ENCODE results near the gene AMFR. TPM values are rescaled to one million over a fixed set of nuclear protein-coding genes. Genes with fewer than 3 reads are reported as not detected.

Gene AMFR
- total RNA-seq, 1 experiment from 2014 or later: 66.3 TPM

GRCh38 chr16:56468800-56469199, 43.5 kb upstream of the AMFR start:
- no peak overlapping the region for H3K9ac ChIP-seq (ENCODE audit: low read length)

More at GRCh38 chr16:56468800-56469199, 43.5 kb upstream of the AMFR start:
- POLR2A ChIA-PET: no interaction called here
- BruUV-seq (replicated peaks): no TSS peak
- Histone ChIP-seq H3K27me3 (ENCODE audit: insufficient read depth, low read length) (no peaks in the 10 kb centered on the region), H3K9me3 (ENCODE audit: control insufficient read depth in 1 of 2, insufficient read depth in 1 of 2, low read depth in 1 of 2, low read length in 2 of 2) (no peaks in the 10 kb centered on the region), H4K20me1 (ENCODE audit: insufficient read depth) (no peaks in the 10 kb centered on the region), H3K4me1 (ENCODE audit: control insufficient read depth in 1 of 2, insufficient read depth in 2 of 2, low read length in 2 of 2) (0 out of 4 replicates have a peak, but pooled peaks cover 0 to 4% of the 10 kb centered on the region in 2 experiments), H3K4me3 (replicated peaks in 1 of 2; ENCODE audit: low read depth in 1 of 2, low read length in 2 of 2) (no peak overlapping the region), H3K36me3 (ENCODE audit: control insufficient read depth in 1 of 2, insufficient read depth in 2 of 2, low read length in 2 of 2) (peaks cover 56 to 62% of the 10 kb centered on the region in 2 experiments), H3K79me2 (ENCODE audit: insufficient read depth, low read length) (no peaks in the 10 kb centered on the region), H2AFZ (ENCODE audit: low read depth, low read length, poor library complexity, severe bottlenecking) (no peak overlapping the region), H3K9me2 (ENCODE audit: insufficient read depth) (no peaks in the 10 kb centered on the region), H3K27ac (ENCODE audit: low read depth, low read length) (no peak overlapping the region), H3K4me2 (ENCODE audit: low read length) (no peak overlapping the region)
- TF ChIP-seq SP1 (IDR thresholded peaks at IDR 0.05; ENCODE audit: low read depth) (no peak), ZFX (IDR thresholded peaks at IDR 0.05) (no peak), JUND (IDR thresholded peaks at IDR 0.05) (no peak), POLR2AphosphoS5 (IDR thresholded peaks at IDR 0.05; ENCODE audit: low read depth, low read length) (no peak), ZBTB33 (IDR thresholded peaks at IDR 0.05; ENCODE audit: extremely low read depth, insufficient replicate concordance, low read length) (no peak), POLR2A (IDR thresholded peaks at IDR 0.05; ENCODE audit: borderline replicate concordance, extremely low read depth, insufficient read depth, insufficient read length) (no peak), EZH2phosphoT487 (IDR thresholded peaks at IDR 0.05; ENCODE audit: borderline replicate concordance) (no peak), ELF1 (IDR thresholded peaks at IDR 0.05; ENCODE audit: borderline replicate concordance, low read depth) (no peak)
- TF ChIP-seq, protein P1, sequence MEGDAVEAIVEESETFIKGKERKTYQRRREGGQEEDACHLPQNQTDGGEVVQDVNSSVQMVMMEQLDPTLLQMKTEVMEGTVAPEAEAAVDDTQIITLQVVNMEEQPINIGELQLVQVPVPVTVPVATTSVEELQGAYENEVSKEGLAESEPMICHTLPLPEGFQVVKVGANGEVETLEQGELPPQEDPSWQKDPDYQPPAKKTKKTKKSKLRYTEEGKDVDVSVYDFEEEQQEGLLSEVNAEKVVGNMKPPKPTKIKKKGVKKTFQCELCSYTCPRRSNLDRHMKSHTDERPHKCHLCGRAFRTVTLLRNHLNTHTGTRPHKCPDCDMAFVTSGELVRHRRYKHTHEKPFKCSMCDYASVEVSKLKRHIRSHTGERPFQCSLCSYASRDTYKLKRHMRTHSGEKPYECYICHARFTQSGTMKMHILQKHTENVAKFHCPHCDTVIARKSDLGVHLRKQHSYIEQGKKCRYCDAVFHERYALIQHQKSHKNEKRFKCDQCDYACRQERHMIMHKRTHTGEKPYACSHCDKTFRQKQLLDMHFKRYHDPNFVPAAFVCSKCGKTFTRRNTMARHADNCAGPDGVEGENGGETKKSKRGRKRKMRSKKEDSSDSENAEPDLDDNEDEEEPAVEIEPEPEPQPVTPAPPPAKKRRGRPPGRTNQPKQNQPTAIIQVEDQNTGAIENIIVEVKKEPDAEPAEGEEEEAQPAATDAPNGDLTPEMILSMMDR (IDR thresholded peaks at IDR 0.05 in 2 of 3, conservative IDR thresholded peaks at IDR 0.05 in 1 of 3; ENCODE audit: borderline replicate concordance in 1 of 3, insufficient read depth in 1 of 3, low read depth in 2 of 3, low read length in 2 of 3): no peak
- DNase-seq (ENCODE audit: low read depth, low spot score): no peak
- RAD21 ChIA-PET (ENCODE audit: low non-redundant PET in 1 of 2, low total read pairs in 2 of 2, uncharacterized antibody in 2 of 2, unreplicated experiment in 2 of 2): no interaction called here
- intact Hi-C loops (cut with micrococcal nuclease): no loop called here
- CTCF ChIA-PET: no interaction called here
- ATAC-seq: no peak

All from HCT116 (cell line).